ENCODE data around the gene EVPL. TPM values are rescaled to one million over a fixed set of nuclear protein-coding genes. Genes with fewer than 3 reads are reported as not detected.

The EVPL gene
- polyA plus RNA-seq, 3 donors = not detected

GRCh38 chr17:76004750-76005262 is 22.3 kb downstream of the EVPL start:
- DNase-seq = no peak
- H3K4me3 Mint-ChIP-seq = no peak overlapping the region
- Histone ChIP-seq H3K9me3 (replicated peaks in 1 of 2; ENCODE audit: control insufficient read depth in 1 of 2, insufficient read depth in 1 of 2, low read length in 2 of 2) (no peaks in the 10 kb centered on the region), H3K4me3 (replicated peaks in 1 of 3; ENCODE audit: low read depth in 2 of 3, low read length in 3 of 3) (no peak overlapping the region), H3K27ac (ENCODE audit: low read depth in 1 of 2, low read length in 2 of 2) (no peak overlapping the region), H3K27me3 (ENCODE audit: control insufficient read depth in 2 of 2, insufficient read depth in 2 of 2, low read length in 2 of 2) (no peaks in the 10 kb centered on the region), H3K9ac (ENCODE audit: insufficient read depth, low read length, poor library complexity, severe bottlenecking) (no peak overlapping the region), H3K36me3 (replicated peaks in 1 of 2; ENCODE audit: control insufficient read depth in 1 of 2, insufficient read depth in 2 of 2, low read length in 2 of 2) (peaks cover 7 to 39% of the 10 kb centered on the region in 2 donors), H3K4me2 (replicated peaks; ENCODE audit: extremely low read depth, low read length, poor library complexity, severe bottlenecking) (no peak overlapping the region), H3K79me2 (ENCODE audit: insufficient read depth, low read length) (no peaks in the 10 kb centered on the region), H3K4me1 (ENCODE audit: control insufficient read depth in 1 of 2, insufficient read depth in 2 of 2, low read length in 2 of 2) (no peaks in the 10 kb centered on the region), H4K20me1 (ENCODE audit: insufficient read depth, low read length) (no peaks in the 10 kb centered on the region), H2AFZ (ENCODE audit: insufficient read depth, low read depth, low read length, poor library complexity, severe bottlenecking) (no peak overlapping the region)
- H3K36me3 Mint-ChIP-seq = peaks cover 30 to 49% of the 10 kb centered on the region in 2 donors
- intact Hi-C loops (cut with micrococcal nuclease) = loop anchor here (1.0 to 2.0 kb wide), 2 partner anchors 100 kb away; partner anchors contain the start of gene MRPL38 (in 1 of the 2)
- H3K9me3 Mint-ChIP-seq = peaks cover 0 to 1% (median 0%) of the 10 kb centered on the region in 7 donors
- WGBS (ENCODE audit: insufficient coverage) = 92% methylated on average over 4 of the region's 8 CpGs
- H3K27ac Mint-ChIP-seq = no peak overlapping the region
- H3K27me3 Mint-ChIP-seq (ENCODE audit: low read depth in 3 of 3) = peaks cover 0 to 3% (median 1%) of the 10 kb centered on the region in 3 donors
- TF ChIP-seq, protein P1, sequence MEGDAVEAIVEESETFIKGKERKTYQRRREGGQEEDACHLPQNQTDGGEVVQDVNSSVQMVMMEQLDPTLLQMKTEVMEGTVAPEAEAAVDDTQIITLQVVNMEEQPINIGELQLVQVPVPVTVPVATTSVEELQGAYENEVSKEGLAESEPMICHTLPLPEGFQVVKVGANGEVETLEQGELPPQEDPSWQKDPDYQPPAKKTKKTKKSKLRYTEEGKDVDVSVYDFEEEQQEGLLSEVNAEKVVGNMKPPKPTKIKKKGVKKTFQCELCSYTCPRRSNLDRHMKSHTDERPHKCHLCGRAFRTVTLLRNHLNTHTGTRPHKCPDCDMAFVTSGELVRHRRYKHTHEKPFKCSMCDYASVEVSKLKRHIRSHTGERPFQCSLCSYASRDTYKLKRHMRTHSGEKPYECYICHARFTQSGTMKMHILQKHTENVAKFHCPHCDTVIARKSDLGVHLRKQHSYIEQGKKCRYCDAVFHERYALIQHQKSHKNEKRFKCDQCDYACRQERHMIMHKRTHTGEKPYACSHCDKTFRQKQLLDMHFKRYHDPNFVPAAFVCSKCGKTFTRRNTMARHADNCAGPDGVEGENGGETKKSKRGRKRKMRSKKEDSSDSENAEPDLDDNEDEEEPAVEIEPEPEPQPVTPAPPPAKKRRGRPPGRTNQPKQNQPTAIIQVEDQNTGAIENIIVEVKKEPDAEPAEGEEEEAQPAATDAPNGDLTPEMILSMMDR (IDR thresholded peaks at IDR 0.05) = no peak
- no peaks in the 10 kb centered on the region for H3K4me1 Mint-ChIP-seq

DNA sequence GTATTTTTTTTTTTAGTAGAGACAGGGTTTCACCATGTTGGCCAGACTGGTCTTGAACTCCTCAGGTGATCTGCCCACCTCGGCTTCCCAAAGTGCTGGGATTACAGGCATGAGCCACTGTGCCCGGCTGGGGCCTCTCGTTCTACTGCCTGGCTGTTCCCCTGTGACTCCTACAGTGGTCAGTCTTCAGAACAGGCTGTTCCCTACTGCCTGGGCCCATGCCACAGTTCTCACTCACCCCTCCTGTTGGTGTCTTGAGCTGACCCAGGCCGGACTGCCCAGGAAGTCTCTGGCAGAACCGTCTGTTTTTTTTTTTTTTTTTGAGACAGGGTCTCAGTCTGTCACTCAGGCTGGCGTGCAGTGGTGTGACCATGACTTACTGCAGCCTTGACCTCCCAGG is 23.2 kb downstream of the EVPL start:
- Histone ChIP-seq H3K9me3 (replicated peaks in 1 of 2; ENCODE audit: control insufficient read depth in 1 of 2, insufficient read depth in 1 of 2, low read length in 2 of 2) (no peaks in the 10 kb centered on the region), H3K36me3 (replicated peaks in 1 of 2; ENCODE audit: control insufficient read depth in 1 of 2, insufficient read depth in 2 of 2, low read length in 2 of 2) (peaks cover 7 to 41% of the 10 kb centered on the region in 2 donors), H2AFZ (ENCODE audit: insufficient read depth, low read depth, low read length, poor library complexity, severe bottlenecking) (no peak overlapping the region), H3K9ac (ENCODE audit: insufficient read depth, low read length, poor library complexity, severe bottlenecking) (no peak overlapping the region), H3K4me1 (ENCODE audit: control insufficient read depth in 1 of 2, insufficient read depth in 2 of 2, low read length in 2 of 2) (no peaks in the 10 kb centered on the region), H4K20me1 (ENCODE audit: insufficient read depth, low read length) (no peaks in the 10 kb centered on the region), H3K27ac (ENCODE audit: low read depth in 1 of 2, low read length in 2 of 2) (no peak overlapping the region), H3K4me3 (replicated peaks in 1 of 3; ENCODE audit: low read depth in 2 of 3, low read length in 3 of 3) (no peak overlapping the region), H3K4me2 (replicated peaks; ENCODE audit: extremely low read depth, low read length, poor library complexity, severe bottlenecking) (no peak overlapping the region), H3K27me3 (ENCODE audit: control insufficient read depth in 2 of 2, insufficient read depth in 2 of 2, low read length in 2 of 2) (no peaks in the 10 kb centered on the region), H3K79me2 (ENCODE audit: insufficient read depth, low read length) (no peaks in the 10 kb centered on the region)
- TF ChIP-seq, protein P1 (IDR thresholded peaks at IDR 0.05) = no peak
- H3K9me3 Mint-ChIP-seq = no peaks in the 10 kb centered on the region
- H3K36me3 Mint-ChIP-seq = peaks cover 30 to 56% of the 10 kb centered on the region in 2 donors
- no peaks in the 10 kb centered on the region for H3K4me1 Mint-ChIP-seq
- peaks cover 0 to 3% (median 1%) of the 10 kb centered on the region in 3 donors for H3K27me3 Mint-ChIP-seq (ENCODE audit: low read depth in 3 of 3)
- no peak for DNase-seq
- H3K4me3 Mint-ChIP-seq = no peak overlapping the region
- intact Hi-C loops (cut with micrococcal nuclease) = loop anchor here in 1 of 2 donors (2.0 kb wide), 1 partner anchor 99 kb away; the partner anchor contains the start of gene MRPL38
- H3K27ac Mint-ChIP-seq = no peak overlapping the region
- WGBS (ENCODE audit: insufficient coverage) = 100% methylated on average over 2 of the region's 6 CpGs

Data from CD14-positive monocyte (primary cell).